Activated T-cell treated with anti-CD3 and anti-CD28 coated beads, Interleukin-2, amount 50 U/mL, for 72 hours (primary cell): ENCODE data around the gene ALDH18A1. TPM values are rescaled to one million over a fixed set of nuclear protein-coding genes. Genes with fewer than 3 reads are reported as not detected.
"Not testable (repeated sequence)": the region's sequence is repeated elsewhere in the genome, so short reads cannot be mapped to it uniquely, and the experiment has no call there.

Experiments
- ATAC-seq, 2 donors: fragments of 150-1000 bp; cut with Tn5 transposase; replicated peaks in 1 of 2; 2 replicates each; pipeline ENCODE4 v1.10.0; 2021; ENCODE audit warnings: moderate library complexity in 2 of 2, mild to moderate bottlenecking in 1 of 2
- DNase-seq, 2 donors: peaks; one replicate each; pipeline ENCODE4 v3.0.0; 2021 to 2022; ENCODE audit warnings: mixed read lengths in 1 of 2
- H3K27ac Mint-ChIP-seq: one replicate; pipeline ENCODE4 v1.8.0; 2022; ENCODE audit warnings: mild to moderate bottlenecking, moderate library complexity, mixed read lengths
- H3K27me3 Mint-ChIP-seq: one replicate; pipeline ENCODE4 v1.8.0; 2022; ENCODE audit warnings: low read depth, mixed read lengths
- H3K36me3 Mint-ChIP-seq, 2 donors: one replicate each; pipeline ENCODE4 v1.8.0; 2022; ENCODE audit warnings: mixed read lengths in 2 of 2, mild to moderate bottlenecking in 1 of 2; ENCODE audit not compliant: insufficient read depth in 2 of 2
- H3K4me1 Mint-ChIP-seq: one replicate; pipeline ENCODE4 v1.8.0; 2022; ENCODE audit warnings: low read depth, mixed read lengths
- H3K4me3 Mint-ChIP-seq, 2 donors: one replicate each; pipeline ENCODE4 v1.8.0; 2022; ENCODE audit warnings: mild to moderate bottlenecking in 2 of 2, mixed read lengths in 2 of 2, moderate library complexity in 2 of 2
- H3K9me3 Mint-ChIP-seq, 2 donors: one replicate each; pipeline ENCODE4 v1.8.0; 2022; ENCODE audit warnings: mixed read lengths in 2 of 2
- total RNA-seq, 2 donors: library from RNA; stranded (reverse); gene quantifications; one replicate each; pipeline ENCODE4 v1.2.3, GENCODE V29; 2022

Gene ALDH18A1
- 10 to 100 TPM; 52.8 to 71.3 TPM for total RNA-seq

GRCh38 chr10:95656291-95657164 lies at the start of gene ALDH18A1:
Gene ALDH18A1 (minus strand): TSS chr10:95656711. CDS start chr10:95653377, 3,334 bp downstream.
- H3K4me3 Mint-ChIP-seq, result peak within 1 kb of the TSS; percentile 99 to 100
- peak; percentile 90 to 92 for DNase-seq
- H3K4me1 Mint-ChIP-seq, result peaks cover 38% of the 10 kb centered on the region
- peaks cover 14 to 30% of the 10 kb centered on the region in 2 donors for H3K36me3 Mint-ChIP-seq
- no peaks in the 10 kb centered on the region for H3K27me3 Mint-ChIP-seq
- H3K9me3 Mint-ChIP-seq, result peaks cover 6 to 8% of the 10 kb centered on the region in 2 donors
- peak within 1 kb of the TSS; percentile 78 for H3K27ac Mint-ChIP-seq
- ATAC-seq, result peak; percentile 85 to 90

GRCh38 chr10:95698415-95698814 lies 41.9 kb upstream of the ALDH18A1 start:
- ATAC-seq (no peak), DNase-seq (no peak)
- Mint-ChIP-seq H3K4me3 (no peak overlapping the region), H3K27me3 (no peaks in the 10 kb centered on the region), H3K9me3 (no peaks in the 10 kb centered on the region), H3K27ac (no peak overlapping the region), H3K36me3 (peaks cover 0 to 7% of the 10 kb centered on the region in 2 donors), H3K4me1 (peaks cover 8% of the 10 kb centered on the region)

- H3K4me3 Mint-ChIP-seq, result no peak overlapping the region
- H3K4me1 Mint-ChIP-seq, result peaks cover 15% of the 10 kb centered on the region
- DNase-seq, result no peak
- ATAC-seq, result no peak
- no peak overlapping the region for H3K27ac Mint-ChIP-seq
- no peaks in the 10 kb centered on the region for H3K9me3 Mint-ChIP-seq
- peaks cover 0 to 7% of the 10 kb centered on the region in 2 donors for H3K36me3 Mint-ChIP-seq
- H3K27me3 Mint-ChIP-seq, result no peaks in the 10 kb centered on the region
Measured at GRCh38 chr10:95697429-95697828, 40.9 kb upstream of the ALDH18A1 start.

GRCh38 chr10:95694665-95695064 lies 38.2 kb upstream of the ALDH18A1 start:
- peak overlapping the region; percentile 97 for H3K4me3 Mint-ChIP-seq
- peaks cover 40% of the 10 kb centered on the region for H3K4me1 Mint-ChIP-seq
- no peak for DNase-seq
- H3K27me3 Mint-ChIP-seq, result no peaks in the 10 kb centered on the region
- no peak for ATAC-seq
- peak overlapping the region; percentile 98 for H3K27ac Mint-ChIP-seq
- H3K9me3 Mint-ChIP-seq, result no peaks in the 10 kb centered on the region
- H3K36me3 Mint-ChIP-seq, result peaks cover 0 to 14% of the 10 kb centered on the region in 2 donors

- Mint-ChIP-seq H3K4me1 (peaks cover 45% of the 10 kb centered on the region), H3K27ac (peak within 1 kb of the TSS; percentile 98), H3K36me3 (peaks cover 0 to 14% of the 10 kb centered on the region in 2 donors), H3K4me3 (peak within 1 kb of the TSS; percentile 97), H3K9me3 (no peaks in the 10 kb centered on the region), H3K27me3 (no peaks in the 10 kb centered on the region)
- DNase-seq (peak; percentile 96 to 97), ATAC-seq (peak; percentile 99)
Measured at GRCh38 chr10:95693668-95694534, 37.4 kb upstream of the ALDH18A1 start, which contains the start of gene TCTN3. Gene TCTN3 (minus strand): TSS chr10:95693927. CDS start chr10:95693899, 28 bp downstream.

GRCh38 chr10:95693071-95693667 lies 36.7 kb upstream of the ALDH18A1 start:
- Mint-ChIP-seq H3K4me3 (peak overlapping the region; percentile 97), H3K36me3 (peaks cover 0 to 17% of the 10 kb centered on the region in 2 donors), H3K27me3 (no peaks in the 10 kb centered on the region), H3K27ac (peak overlapping the region; percentile 98), H3K4me1 (peaks cover 45% of the 10 kb centered on the region), H3K9me3 (no peaks in the 10 kb centered on the region)
- ATAC-seq, result no peak
- peak in 1 of 2 donors; percentile 4 for DNase-seq

- Mint-ChIP-seq H3K27me3 (no peaks in the 10 kb centered on the region), H3K36me3 (peaks cover under 1 to 12% of the 10 kb centered on the region in 2 donors), H3K9me3 (no peaks in the 10 kb centered on the region), H3K4me1 (peaks cover 45% of the 10 kb centered on the region), H3K4me3 (peak overlapping the region; percentile 30 to 97), H3K27ac (no peak overlapping the region)
- ATAC-seq (no peak), DNase-seq (no peak)
Measured at GRCh38 chr10:95691281-95691680, 34.8 kb upstream of the ALDH18A1 start.

DNA sequence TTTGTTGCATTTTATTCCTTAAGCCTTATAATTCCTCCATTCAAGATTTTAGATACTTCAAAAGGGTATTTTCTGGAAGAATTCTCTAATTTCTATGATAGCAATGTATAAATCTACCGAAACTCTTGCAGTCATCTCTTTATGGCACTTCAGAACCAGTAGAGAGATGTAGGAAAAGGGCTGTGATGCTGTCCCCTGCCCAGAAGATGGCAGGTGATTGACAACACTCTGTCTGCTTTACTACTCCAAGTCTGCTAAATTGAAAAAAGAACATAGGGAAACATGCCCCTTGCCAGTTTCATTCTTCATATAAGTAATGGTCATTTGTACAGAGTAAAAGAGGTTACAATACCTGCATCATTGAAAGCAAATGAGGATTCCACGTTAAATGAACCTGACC lies 32.1 kb upstream of the ALDH18A1 start:
- ATAC-seq (no peak), DNase-seq (no peak)
- Mint-ChIP-seq H3K27me3 (no peaks in the 10 kb centered on the region), H3K4me3 (no peak overlapping the region), H3K4me1 (peaks cover 38% of the 10 kb centered on the region), H3K9me3 (no peaks in the 10 kb centered on the region), H3K27ac (no peak overlapping the region), H3K36me3 (peaks cover 2 to 16% of the 10 kb centered on the region in 2 donors)

DNA sequence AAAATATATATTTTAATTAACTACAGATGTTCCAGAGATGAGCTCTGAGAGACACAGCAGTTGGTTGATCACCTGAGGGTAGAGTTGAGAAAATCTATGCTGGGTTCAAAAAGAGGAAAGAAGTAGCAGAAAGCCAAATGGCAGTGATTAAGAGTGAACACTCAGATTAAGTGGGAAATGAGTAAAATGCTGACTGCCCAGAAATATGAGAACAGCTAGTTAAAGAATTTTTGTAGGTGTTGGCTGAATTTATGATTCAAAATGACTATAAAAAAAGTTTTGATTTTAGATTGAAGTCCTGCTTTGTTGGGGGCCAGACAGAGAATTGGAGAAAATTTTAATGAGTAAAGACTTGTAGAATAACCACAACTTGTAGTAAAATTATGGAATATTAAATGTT lies 27.5 kb upstream of the ALDH18A1 start:
- ATAC-seq (no peak), DNase-seq (no peak)
- H3K9me3 Mint-ChIP-seq, result no peaks in the 10 kb centered on the region
- no peaks in the 10 kb centered on the region for H3K27me3 Mint-ChIP-seq
- peaks cover under 1% of the 10 kb centered on the region for H3K4me1 Mint-ChIP-seq
- no peak overlapping the region for H3K27ac Mint-ChIP-seq
- H3K4me3 Mint-ChIP-seq, result no peak overlapping the region
- peaks cover 5 to 22% of the 10 kb centered on the region in 2 donors for H3K36me3 Mint-ChIP-seq

DNA sequence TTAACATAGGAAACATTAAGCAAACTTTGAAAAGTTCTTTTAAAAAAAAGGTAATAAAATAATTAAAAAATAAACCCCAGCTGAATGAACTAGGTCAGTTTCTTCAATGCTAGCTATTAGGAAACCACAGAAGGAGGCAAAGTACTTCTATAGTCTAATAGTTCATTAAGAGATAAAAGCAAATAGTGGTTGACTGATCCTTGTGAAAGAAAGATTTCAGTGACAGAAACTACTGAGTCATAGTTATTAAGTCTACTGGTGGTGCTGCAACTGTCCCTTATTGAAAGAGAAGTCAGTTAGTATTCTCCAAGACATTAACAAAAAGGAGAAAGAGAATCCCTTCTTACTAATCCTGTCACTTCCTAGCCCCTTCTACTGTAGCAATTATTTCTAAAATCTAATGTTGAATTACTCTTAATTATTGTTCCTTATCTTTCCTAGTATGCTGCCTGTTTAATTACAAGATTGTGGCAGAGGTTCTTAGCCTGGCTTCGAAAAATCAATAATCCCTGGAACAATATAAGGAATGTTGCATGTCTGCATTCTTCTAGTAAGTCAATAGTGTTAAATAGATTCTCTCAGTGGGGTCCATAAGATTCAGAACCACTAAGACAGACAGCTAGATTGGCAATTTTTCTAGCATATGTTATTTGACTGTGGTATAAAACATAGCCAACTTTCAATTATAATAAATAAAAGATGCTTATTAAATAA lies 19.0 kb upstream of the ALDH18A1 start:
- no peak overlapping the region for H3K4me3 Mint-ChIP-seq
- DNase-seq (no peak), ATAC-seq (no peak)
- no peaks in the 10 kb centered on the region for H3K9me3 Mint-ChIP-seq
- H3K27ac Mint-ChIP-seq, result no peak overlapping the region
- no peaks in the 10 kb centered on the region for H3K4me1 Mint-ChIP-seq
- H3K27me3 Mint-ChIP-seq, result no peaks in the 10 kb centered on the region
- H3K36me3 Mint-ChIP-seq, result peaks cover 0 to 7% of the 10 kb centered on the region in 2 donors

GRCh38 chr10:95674643-95675042 lies 18.1 kb upstream of the ALDH18A1 start:
- no peak for ATAC-seq
- Mint-ChIP-seq H3K4me1 (no peaks in the 10 kb centered on the region), H3K27ac (no peak overlapping the region), H3K27me3 (no peaks in the 10 kb centered on the region), H3K4me3 (no peak overlapping the region), H3K36me3 (peaks cover 0 to 1% of the 10 kb centered on the region in 2 donors), H3K9me3 (no peaks in the 10 kb centered on the region)
- DNase-seq, result no peak

- H3K27me3 Mint-ChIP-seq, H3K36me3 Mint-ChIP-seq, DNase-seq: not testable (repeated sequence)
Measured at GRCh38 chr10:95672641-95673040, 16.1 kb upstream of the ALDH18A1 start.

More at GRCh38 chr10:95672641-95673040, 16.1 kb upstream of the ALDH18A1 start:
- not testable (repeated sequence) for H3K4me3 Mint-ChIP-seq, ATAC-seq, H3K9me3 Mint-ChIP-seq, H3K27ac Mint-ChIP-seq, H3K4me1 Mint-ChIP-seq
